ENCODE results near the gene CBX4. TPM values are rescaled to one million over a fixed set of nuclear protein-coding genes. Genes with fewer than 3 reads are reported as not detected.

Gene CBX4
- total and polyA plus RNA-seq, 7 donors = 3.5 to 14.2 (median 7.6) TPM

GRCh38 chr17:79792984-79793923, 46.0 kb downstream of the CBX4 start:
- DNase-seq = no peak
- Histone ChIP-seq H3K36me3 (no peaks in the 10 kb centered on the region), H3K4me1 (peaks cover 0 to 74% (median 52%) of the 10 kb centered on the region in 4 donors), H3K27me3 (peaks cover 56 to 77% (median 75%) of the 10 kb centered on the region in 3 donors), H3K9me3 (no peaks in the 10 kb centered on the region), H3K27ac (peak overlapping the region; percentile 30 to 81 (median 65)), H3K4me3 (peak overlapping the region; percentile 0 to 49 (median 36))
- 47 to 58% methylated on average over 63 of the region's 63 CpGs for WGBS, 2 donors
- TF ChIP-seq EP300 (IDR thresholded peaks at IDR 0.05) (no peak), CTCF (IDR thresholded peaks at IDR 0.05) (no peak), POLR2AphosphoS5 (IDR thresholded peaks at IDR 0.05) (peak in 2 of 4 donors; percentile 20 to 39), POLR2A (IDR thresholded peaks at IDR 0.05) (no peak)
- intact Hi-C loops (cut with DNase I) = loop anchor here (2.0 to 5.0 kb wide), 2 partner anchors 14 to 124 kb away; partner anchors contain the start of gene CBX2

GRCh38 chr17:79792341-79792871, 46.8 kb downstream of the CBX4 start:
- peak overlapping the region in 2 of 4 donors; percentile 79 to 81 for H3K27ac ChIP-seq
- H3K9me3 ChIP-seq = no peaks in the 10 kb centered on the region
- H3K36me3 ChIP-seq = no peaks in the 10 kb centered on the region
- TF ChIP-seq EP300 (IDR thresholded peaks at IDR 0.05) (no peak), POLR2A (IDR thresholded peaks at IDR 0.05) (no peak), CTCF (IDR thresholded peaks at IDR 0.05) (no peak), POLR2AphosphoS5 (IDR thresholded peaks at IDR 0.05) (no peak)
- 17 to 20% methylated on average over 22 of the region's 22 CpGs for WGBS, 2 donors
- peaks cover 0 to 66% (median 44%) of the 10 kb centered on the region in 4 donors for H3K4me1 ChIP-seq
- peak overlapping the region in 3 of 4 donors; percentile 31 to 49 (median 41) for H3K4me3 ChIP-seq
- no peak for DNase-seq
- intact Hi-C loops (cut with DNase I) = loop anchor here (2.0 to 5.0 kb wide), 2 partner anchors 14 to 125 kb away; partner anchors contain the start of gene CBX2
- H3K27me3 ChIP-seq = peaks cover 54 to 78% (median 75%) of the 10 kb centered on the region in 3 donors

DNA sequence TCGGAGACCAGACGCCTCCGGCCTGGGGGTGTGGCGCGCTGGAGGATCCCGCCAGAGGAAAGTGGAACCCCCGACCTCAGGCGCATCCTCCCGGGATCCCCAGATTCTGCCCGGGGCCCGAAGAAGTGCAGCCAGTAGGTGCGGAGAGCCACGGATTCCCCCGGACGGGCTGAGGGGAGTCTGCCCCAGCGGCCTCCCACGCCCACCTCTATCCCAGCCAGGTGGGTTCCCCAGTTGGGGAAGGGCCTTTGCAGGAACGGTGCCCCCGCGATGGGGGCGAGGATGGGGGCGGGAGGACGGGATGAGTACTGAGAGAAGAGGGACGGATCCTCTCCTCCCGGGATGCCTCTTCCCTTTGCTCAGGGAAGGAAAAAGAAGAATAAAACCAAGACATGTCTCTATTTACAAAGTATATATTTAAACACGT, 47.5 kb downstream of the CBX4 start:
- H3K27ac ChIP-seq = no peak overlapping the region
- peaks cover 0 to 65% (median 44%) of the 10 kb centered on the region in 4 donors for H3K4me1 ChIP-seq
- TF ChIP-seq EP300 (IDR thresholded peaks at IDR 0.05) (no peak), CTCF (IDR thresholded peaks at IDR 0.05) (no peak), POLR2AphosphoS5 (IDR thresholded peaks at IDR 0.05) (no peak), POLR2A (IDR thresholded peaks at IDR 0.05) (no peak)
- H3K9me3 ChIP-seq = no peaks in the 10 kb centered on the region
- 4 to 8% methylated on average over 26 of the region's 26 CpGs for WGBS, 2 donors
- H3K4me3 ChIP-seq = no peak overlapping the region
- H3K36me3 ChIP-seq = no peaks in the 10 kb centered on the region
- DNase-seq = no peak
- H3K27me3 ChIP-seq = peaks cover 54 to 85% (median 82%) of the 10 kb centered on the region in 3 donors
- intact Hi-C loops (cut with DNase I) = loop anchor here (2.0 to 5.0 kb wide), 2 partner anchors 13 to 126 kb away; partner anchors contain the start of gene CBX2

GRCh38 chr17:79790805-79791734, 48.2 kb downstream of the CBX4 start:
- Histone ChIP-seq H3K4me1 (peaks cover 0 to 58% (median 38%) of the 10 kb centered on the region in 4 donors), H3K4me3 (no peak overlapping the region), H3K9me3 (no peaks in the 10 kb centered on the region), H3K27me3 (peaks cover 54 to 91% (median 89%) of the 10 kb centered on the region in 3 donors), H3K36me3 (no peaks in the 10 kb centered on the region), H3K27ac (no peak overlapping the region)
- DNase-seq = no peak
- intact Hi-C loops (cut with DNase I) = loop anchor here (5.0 kb wide), 1 partner anchor 126 kb away; no protein-coding TSS in a partner anchor
- TF ChIP-seq POLR2AphosphoS5 (IDR thresholded peaks at IDR 0.05) (no peak), CTCF (IDR thresholded peaks at IDR 0.05) (no peak), POLR2A (IDR thresholded peaks at IDR 0.05) (no peak), EP300 (IDR thresholded peaks at IDR 0.05) (no peak)
- WGBS, 2 donors = 7 to 9% methylated on average over 68 of the region's 68 CpGs
